ENCODE results near the gene PTOV1. TPM values are rescaled to one million over a fixed set of nuclear protein-coding genes. Genes with fewer than 3 reads are reported as not detected.

Gene PTOV1
- total RNA-seq, 2 experiments from 2014 or later = 99.7 to 102 TPM

DNA sequence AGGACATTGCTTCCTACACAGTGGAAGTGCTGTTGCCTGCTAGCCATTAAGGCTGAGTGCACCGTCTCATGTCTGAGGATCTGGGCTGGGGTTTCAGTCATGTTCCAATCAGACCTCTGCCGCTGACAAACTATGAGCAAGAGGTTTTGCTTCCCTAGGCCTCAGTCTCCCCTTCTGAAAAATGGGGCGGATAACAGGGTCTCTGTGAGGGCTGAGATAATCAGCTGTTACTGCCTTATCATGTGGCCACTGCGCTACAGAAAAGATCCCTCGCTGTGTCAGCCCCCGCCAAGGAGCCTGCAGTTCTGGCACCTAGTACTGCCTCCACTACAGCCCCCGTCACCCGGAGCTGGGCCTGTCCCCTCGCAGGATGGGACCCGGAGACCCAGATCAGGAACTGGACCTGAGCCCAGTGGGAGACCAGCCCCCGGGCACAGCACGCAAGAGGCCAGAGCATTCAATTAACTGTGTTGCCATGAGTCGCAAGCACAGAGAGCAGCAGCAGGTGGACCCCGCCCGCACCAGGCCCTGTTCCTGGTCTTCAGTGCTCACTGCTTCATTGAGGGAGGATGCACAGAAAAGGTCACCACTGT lies 19.4 kb downstream of the PTOV1 start:
- Mint-ChIP-seq H3K4me1 (peaks cover 33% of the 10 kb centered on the region), H3K27me3 (no peaks in the 10 kb centered on the region), H3K4me3 (no peak overlapping the region), H3K36me3 (peaks cover 3% of the 10 kb centered on the region), H3K9me3 (no peaks in the 10 kb centered on the region), H3K27ac (peak overlapping the region; percentile 94)
- DNase-seq (no peak), ATAC-seq (ENCODE audit: low read depth) (no peak)
- POLR2A ChIA-PET = interaction anchor here (1.2 to 2.0 kb wide), 4 partner anchors 7 to 59 kb away, joined by 4 to 17 read pairs (median 10); partner anchors contain the start of genes AKT1S1, ATF5, FUZ and NUP62

DNA sequence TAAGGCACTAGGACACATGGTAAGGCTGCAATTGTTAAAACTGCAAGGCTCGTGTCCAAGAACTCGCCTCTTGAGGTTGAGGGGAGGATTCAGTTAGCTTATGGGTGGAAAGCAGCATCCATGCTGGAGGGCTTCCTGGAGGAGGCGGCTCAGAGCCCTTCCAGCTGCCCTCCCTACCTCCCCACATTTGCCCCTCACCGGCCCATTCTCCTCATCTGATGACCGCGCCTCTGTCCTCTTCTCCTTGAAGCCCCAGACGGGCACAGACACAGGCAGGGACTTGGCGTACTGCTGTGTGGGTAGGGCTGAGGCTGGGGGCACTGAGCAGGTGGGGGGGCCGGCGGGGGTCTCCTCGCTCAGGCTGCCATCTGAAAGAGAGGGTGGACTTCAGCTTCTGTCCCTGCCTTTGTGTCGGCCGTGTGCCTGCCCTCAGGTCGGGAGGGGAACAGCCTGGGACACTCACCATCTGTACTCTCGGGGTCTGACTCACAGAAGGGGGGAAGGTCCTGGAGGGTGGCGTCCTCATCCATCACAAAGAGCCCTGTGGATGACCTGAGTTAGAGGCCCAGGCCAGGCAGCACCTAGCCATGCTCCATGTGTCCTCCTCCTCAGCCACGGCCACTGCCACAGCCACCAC lies 20.5 kb downstream of the PTOV1 start:
- no peak overlapping the region for H3K4me3 Mint-ChIP-seq
- no peaks in the 10 kb centered on the region for H3K27me3 Mint-ChIP-seq
- POLR2A ChIA-PET = no interaction called here
- peaks cover 27% of the 10 kb centered on the region for H3K4me1 Mint-ChIP-seq
- no peaks in the 10 kb centered on the region for H3K9me3 Mint-ChIP-seq
- peak overlapping the region; percentile 42 for H3K27ac Mint-ChIP-seq
- ATAC-seq (ENCODE audit: low read depth) (no peak), DNase-seq (no peak)
- no peaks in the 10 kb centered on the region for H3K36me3 Mint-ChIP-seq

- POLR2A ChIA-PET = no interaction called here
- Mint-ChIP-seq H3K4me3 (no peak overlapping the region), H3K36me3 (no peaks in the 10 kb centered on the region), H3K27me3 (no peaks in the 10 kb centered on the region), H3K9me3 (no peaks in the 10 kb centered on the region), H3K27ac (peak overlapping the region; percentile 42), H3K4me1 (peaks cover 27% of the 10 kb centered on the region)
- no peak for DNase-seq
- ATAC-seq (ENCODE audit: low read depth) = no peak
Observed at GRCh38 chr19:49872245-49873128, 21.5 kb downstream of the PTOV1 start.

- no peak overlapping the region for H3K4me3 Mint-ChIP-seq
Observed at GRCh38 chr19:49873129-49873521, 22.2 kb downstream of the PTOV1 start.

DNA sequence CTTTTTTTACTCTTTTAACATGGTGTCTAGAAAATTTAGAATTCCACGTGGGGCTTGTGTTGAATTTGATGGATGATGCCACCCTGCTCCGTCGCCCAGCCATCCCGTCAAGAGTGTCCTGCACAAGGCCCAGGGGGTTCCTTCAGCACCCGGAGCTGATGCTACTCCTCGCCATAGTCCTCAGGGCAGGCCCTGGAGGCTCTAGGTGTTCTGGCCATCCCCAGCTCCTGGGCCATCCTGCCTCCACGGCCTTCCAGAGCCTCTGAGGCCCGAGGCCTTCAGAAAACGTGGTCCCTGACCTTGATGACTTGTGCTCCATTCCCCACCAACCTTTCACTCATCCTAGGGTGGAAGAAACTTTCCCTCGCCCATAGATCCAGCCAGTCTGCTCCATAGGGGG lies 22.9 kb downstream of the PTOV1 start:
- Mint-ChIP-seq H3K4me1 (peaks cover 32% of the 10 kb centered on the region), H3K4me3 (no peak overlapping the region), H3K27me3 (no peaks in the 10 kb centered on the region), H3K36me3 (peaks cover 4% of the 10 kb centered on the region), H3K27ac (no peak overlapping the region), H3K9me3 (no peaks in the 10 kb centered on the region)
- POLR2A ChIA-PET = no interaction called here
- ATAC-seq (ENCODE audit: low read depth) (no peak), DNase-seq (no peak)

More at GRCh38 chr19:49873129-49873521, 22.2 kb downstream of the PTOV1 start:
- POLR2A ChIA-PET = no interaction called here
- DNase-seq = no peak
- H3K36me3 Mint-ChIP-seq = peaks cover 3% of the 10 kb centered on the region
- H3K4me1 Mint-ChIP-seq = peaks cover 27% of the 10 kb centered on the region
- H3K27ac Mint-ChIP-seq = peak overlapping the region; percentile 43
- H3K27me3 Mint-ChIP-seq = no peaks in the 10 kb centered on the region
- no peaks in the 10 kb centered on the region for H3K9me3 Mint-ChIP-seq
- no peak for ATAC-seq (ENCODE audit: low read depth)

DNA sequence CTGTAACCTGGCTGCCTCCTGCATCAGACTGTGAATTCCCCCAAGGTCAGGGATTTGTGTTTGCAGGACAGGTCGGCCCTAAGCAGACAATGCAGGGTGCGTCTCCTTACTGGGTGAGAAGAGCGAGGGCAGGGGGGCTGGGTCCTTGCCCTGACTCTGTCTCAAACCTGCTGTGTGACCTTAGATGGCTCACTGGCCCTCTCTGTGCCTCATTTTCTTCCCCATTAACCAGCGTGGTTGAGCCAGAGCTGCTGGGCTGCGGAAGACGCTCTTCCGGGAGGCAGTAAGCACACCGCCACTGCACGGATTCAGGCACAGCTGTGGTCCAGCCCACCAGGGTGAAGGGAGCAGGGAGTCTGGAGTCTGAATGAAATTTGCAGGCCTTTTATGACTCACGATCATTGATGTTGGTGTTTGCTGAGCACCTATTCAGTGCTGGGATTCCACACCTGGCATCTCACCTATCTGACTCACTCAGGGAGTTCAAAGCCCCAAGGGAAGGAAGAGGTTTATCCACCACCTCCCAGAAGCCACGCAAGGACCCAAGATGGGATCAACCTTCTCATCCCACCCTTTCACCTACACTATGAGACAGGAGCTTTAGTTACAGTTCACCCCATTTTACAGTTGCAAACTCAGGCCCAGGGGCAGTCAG lies 23.7 kb downstream of the PTOV1 start:
- ATAC-seq (ENCODE audit: low read depth) (no peak), DNase-seq (no peak)
- no peak overlapping the region for H3K4me3 Mint-ChIP-seq
- H3K36me3 Mint-ChIP-seq = peaks cover 7% of the 10 kb centered on the region
- H3K27ac Mint-ChIP-seq = no peak overlapping the region
- POLR2A ChIA-PET = interaction anchor here (0.6 to 2.9 kb wide), 4 partner anchors 11 to 309 kb away, joined by 3 to 20 read pairs (median 3); partner anchors contain the start of genes ATF5 and NUP62
- peaks cover 37% of the 10 kb centered on the region for H3K4me1 Mint-ChIP-seq
- no peaks in the 10 kb centered on the region for H3K27me3 Mint-ChIP-seq
- no peaks in the 10 kb centered on the region for H3K9me3 Mint-ChIP-seq

- no peaks in the 10 kb centered on the region for H3K9me3 Mint-ChIP-seq
- H3K27ac Mint-ChIP-seq = no peak overlapping the region
- H3K4me1 Mint-ChIP-seq = peaks cover 36% of the 10 kb centered on the region
- no peaks in the 10 kb centered on the region for H3K27me3 Mint-ChIP-seq
- ATAC-seq (ENCODE audit: low read depth) (no peak), DNase-seq (no peak)
- H3K4me3 Mint-ChIP-seq = no peak overlapping the region
- POLR2A ChIA-PET = interaction anchor here (0.6 to 3.1 kb wide), 6 partner anchors 8 to 310 kb away, joined by 3 to 25 read pairs (median 5); partner anchors contain the start of genes ATF5, FUZ, NUP62 and PNKP
- peaks cover 7% of the 10 kb centered on the region for H3K36me3 Mint-ChIP-seq
Observed at GRCh38 chr19:49875177-49875576, 24.2 kb downstream of the PTOV1 start.

- peaks cover 9% of the 10 kb centered on the region for H3K36me3 Mint-ChIP-seq
- no peak overlapping the region for H3K4me3 Mint-ChIP-seq
- peaks cover 32% of the 10 kb centered on the region for H3K4me1 Mint-ChIP-seq
- DNase-seq = peak; percentile 75
- ATAC-seq (ENCODE audit: low read depth) = no peak
- no peaks in the 10 kb centered on the region for H3K27me3 Mint-ChIP-seq
- H3K27ac Mint-ChIP-seq = no peak overlapping the region
- POLR2A ChIA-PET = interaction anchor here (0.6 to 3.1 kb wide), 6 partner anchors 9 to 63 kb away, joined by 4 to 25 read pairs (median 7); partner anchors contain the start of genes ATF5, FUZ, NUP62 and PNKP
- no peaks in the 10 kb centered on the region for H3K9me3 Mint-ChIP-seq
Observed at GRCh38 chr19:49875857-49876421, 25.0 kb downstream of the PTOV1 start.

GRCh38 chr19:49876422-49877019 lies 25.6 kb downstream of the PTOV1 start:
- peaks cover 9% of the 10 kb centered on the region for H3K36me3 Mint-ChIP-seq
- H3K4me3 Mint-ChIP-seq = no peak overlapping the region
- H3K4me1 Mint-ChIP-seq = peaks cover 32% of the 10 kb centered on the region
- POLR2A ChIA-PET = interaction anchor here (0.6 to 3.1 kb wide), 15 partner anchors 7 to 160 kb away, joined by 3 to 25 read pairs (median 5); partner anchors contain the start of genes ATF5, FUZ, IL4I1 and NUP62
- H3K9me3 Mint-ChIP-seq = no peaks in the 10 kb centered on the region
- ATAC-seq (ENCODE audit: low read depth) = peak; percentile 59
- no peak overlapping the region for H3K27ac Mint-ChIP-seq
- peak; percentile 98 for DNase-seq
- H3K27me3 Mint-ChIP-seq = no peaks in the 10 kb centered on the region

DNA sequence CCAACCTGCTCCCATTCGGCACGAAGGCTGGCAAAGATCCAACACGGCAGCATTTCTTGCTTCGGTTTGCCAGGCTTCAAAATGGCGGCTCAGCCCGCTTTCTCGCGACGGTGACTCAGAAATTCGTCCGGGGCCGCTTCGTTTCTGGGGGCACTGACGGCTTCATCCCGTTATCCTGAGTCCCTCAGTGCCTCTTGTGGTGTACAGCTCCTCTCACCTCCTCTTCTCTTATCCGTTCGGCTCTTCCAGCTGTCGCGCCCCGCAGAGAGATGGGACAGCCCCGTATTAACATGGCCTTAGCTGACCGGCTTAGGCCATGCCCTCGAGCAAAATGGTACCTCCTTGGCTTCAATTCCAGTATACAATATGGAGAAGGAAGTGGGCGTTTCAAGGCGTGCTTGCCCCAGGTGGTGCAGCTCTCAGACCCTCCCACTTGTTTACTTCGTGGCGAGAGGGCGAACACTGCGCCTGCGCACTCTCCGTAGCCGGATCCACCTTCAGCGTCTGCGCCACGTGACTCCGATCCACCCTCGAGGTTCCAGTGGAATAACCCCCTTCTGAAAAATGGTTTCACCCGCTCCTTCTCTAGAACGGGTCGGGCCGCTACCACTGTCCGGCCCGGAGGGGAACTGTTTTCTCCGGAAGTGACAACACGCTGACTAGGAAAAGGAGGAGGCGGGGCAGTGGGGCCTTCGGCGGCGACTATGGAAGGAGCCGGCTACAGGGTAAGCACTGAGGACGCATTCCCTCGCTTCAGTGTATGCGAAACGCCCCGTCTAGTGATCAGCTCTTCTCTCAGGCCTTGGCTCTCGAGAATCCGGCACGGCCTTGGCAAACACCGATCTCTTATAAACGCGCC lies 26.3 kb downstream of the PTOV1 start, which contains the start of the genes AKT1S1 and TBC1D17:
Gene AKT1S1, minus strand, starts transcription at position 336 of the 859 bp plus-strand sequence. CDS start 4,060 bp downstream, outside the sequence.
Gene TBC1D17, plus strand, starts transcription at position 683 of the 859 bp plus-strand sequence. Its CDS starts 22 bp downstream, at position 705.
- no peaks in the 10 kb centered on the region for H3K9me3 Mint-ChIP-seq
- peaks cover 25% of the 10 kb centered on the region for H3K4me1 Mint-ChIP-seq
- POLR2A ChIA-PET = interaction anchor here (0.6 to 3.1 kb wide), 14 partner anchors 8 to 160 kb away, joined by 3 to 25 read pairs (median 5); partner anchors contain the start of genes ATF5, FUZ, IL4I1 and NUP62
- DNase-seq = peak; percentile 94
- peak; percentile 72 for ATAC-seq (ENCODE audit: low read depth)
- H3K27ac Mint-ChIP-seq = no peak within 1 kb of the TSS
- H3K36me3 Mint-ChIP-seq = peaks cover 9% of the 10 kb centered on the region
- no peaks in the 10 kb centered on the region for H3K27me3 Mint-ChIP-seq
- H3K4me3 Mint-ChIP-seq = no peak within 1 kb of the TSS
